GM12878 (cell line): ENCODE data around the gene RPS26. TPM values are rescaled to one million over a fixed set of nuclear protein-coding genes. Genes with fewer than 3 reads are reported as not detected.

Experiments used
- ATAC-seq: fragments of 200-7000 bp; cut with Tn5 transposase; 3 replicates; pipeline ENCODE4 v1.9.1; 2020; ENCODE audit warnings: mild to moderate bottlenecking, moderate library complexity
- BruUV-seq: library from RNA; stranded (reverse); fragments of 400-500 nt; replicated peaks from 2 replicates; lab custom pipeline; 2021; lab: Mats Ljungman, UMichigan
- CTCF ChIA-PET: fragments of 300-600 bp; sonication (Branson Sonifier 250); formaldehyde crosslinking; extraction: SDS; loops from one replicate; lab custom pipeline; 2021; ENCODE audit warnings: inconsistent platforms; lab: Yijun Ruan, JAX
- POLR2A ChIA-PET: fragments of 350-600 bp; formaldehyde crosslinking; extraction: SDS; loops from one replicate; lab custom pipeline; 2021; ENCODE audit warnings: inconsistent platforms; lab: Charles Lee
- RAD21 ChIA-PET: fragments of 300-600 bp; sonication (Branson Sonifier 250); formaldehyde crosslinking; loops from one replicate; lab custom pipeline; 2023; ENCODE audit warnings: antibody characterized with exemption; ENCODE audit not compliant: unreplicated experiment; lab: Charles Lee
- SMC1A ChIA-PET: fragments of 300-600 bp; sonication (Branson Sonifier 250); formaldehyde crosslinking; loops from one replicate; lab custom pipeline; 2023; ENCODE audit not compliant: unreplicated experiment, uncharacterized antibody; lab: Charles Lee
- DNase-seq: peaks from one replicate; pipeline ENCODE4 v3.0.0-alpha.2; 2011; ENCODE audit warnings: low read depth, low spot score
- FAIRE-seq: peaks from 3 replicates; lab custom pipeline; 2011; peaks lifted over from hg19 to GRCh38; lab: Jason Lieb, UNC
- H2AFZ ChIP-seq: 2 replicates; pipeline ENCODE4 v1.6.0; 2011; ENCODE audit warnings: low read depth, low read length, control low read depth; ENCODE audit not compliant: control insufficient read depth
- H3K27ac ChIP-seq: 2 replicates; pipeline ENCODE4 v1.5.1; 2011; ENCODE audit warnings: control low read depth; ENCODE audit not compliant: control insufficient read depth, insufficient read depth
- H3K27me3 ChIP-seq, 2 experiments: replicated peaks in 1 of 2; 2 replicates each; pipeline versions ENCODE4 v1.6.0 to v1.6.1; 2011; ENCODE audit warnings: low read length in 1 of 2; ENCODE audit not compliant: control insufficient read depth in 2 of 2, insufficient read depth in 2 of 2
- H3K36me3 ChIP-seq, 2 experiments: 2 replicates each; pipeline ENCODE4 v1.5.1; 2011; ENCODE audit warnings: low read length in 1 of 2; ENCODE audit not compliant: control insufficient read depth in 2 of 2, insufficient read depth in 2 of 2
- H3K4me1 ChIP-seq: 2 replicates; pipeline ENCODE4 v1.6.1; 2011; ENCODE audit warnings: mild to moderate bottlenecking, low read length, moderate library complexity, mixed read lengths; ENCODE audit not compliant: control insufficient read depth, insufficient read depth
- H3K4me2 ChIP-seq: 2 replicates; pipeline ENCODE4 v1.6.0; 2011; ENCODE audit warnings: control low read depth; ENCODE audit not compliant: control insufficient read depth, insufficient read depth
- H3K4me3 ChIP-seq: fragments of 200-600 bp; sonication (generic); 2 replicates; pipeline ENCODE4 v1.5.1; 2016
- H3K79me2 ChIP-seq: 2 replicates; pipeline ENCODE4 v1.6.0; 2011; ENCODE audit warnings: low read length; ENCODE audit not compliant: control insufficient read depth, insufficient read depth
- H3K9ac ChIP-seq: 2 replicates; pipeline ENCODE4 v1.8.0; 2011; ENCODE audit warnings: low read length, control low read depth, mixed read lengths; ENCODE audit not compliant: control insufficient read depth, insufficient read depth
- H3K9me3 ChIP-seq: replicated peaks from 3 replicates; pipeline ENCODE4 v1.5.1; 2011; ENCODE audit warnings: mild to moderate bottlenecking, low read length; ENCODE audit not compliant: control insufficient read depth, insufficient read depth
- H4K20me1 ChIP-seq: 2 replicates; pipeline ENCODE4 v1.6.0; 2011; ENCODE audit not compliant: control insufficient read depth, insufficient read depth
- EZH2 ChIP-seq: IDR thresholded peaks from 2 replicates; pipeline ENCODE4 v1.6.1; 2012; ENCODE audit warnings: low read depth, mild to moderate bottlenecking, control low read depth, inconsistent platforms, low read length, borderline replicate concordance; ENCODE audit not compliant: control insufficient read depth
- HDAC2 ChIP-seq: fragments of 200-600 bp; sonication (generic); IDR thresholded peaks from 2 replicates; pipeline ENCODE4 v1.6.1; 2017
- HDAC6 ChIP-seq: fragments of 200-600 bp; sonication (generic); IDR thresholded peaks from one replicate; pipeline ENCODE4 v1.8.0; 2017; ENCODE audit warnings: antibody characterized with exemption; ENCODE audit not compliant: unreplicated experiment
- NFXL1 ChIP-seq: fragments of 450-650 bp; IDR thresholded peaks from 2 replicates; pipeline ENCODE4 v1.6.1; 2017; ENCODE audit warnings: antibody characterized with exemption, mild to moderate bottlenecking, borderline replicate concordance
- NFYA ChIP-seq: IDR thresholded peaks from 2 replicates; pipeline ENCODE4 v1.6.1; 2011; ENCODE audit warnings: low read depth, mild to moderate bottlenecking, low read length, improper control_type of control experiment, borderline replicate concordance
- NFYB ChIP-seq: IDR thresholded peaks from 2 replicates; pipeline ENCODE4 v1.6.1; 2011; ENCODE audit warnings: low read depth, mild to moderate bottlenecking, low read length, improper control_type of control experiment, moderate library complexity; ENCODE audit not compliant: insufficient read depth
- POU2F2 ChIP-seq: IDR thresholded peaks from 3 replicates; pipeline ENCODE4 v1.6.1; 2011; ENCODE audit warnings: low read depth, mild to moderate bottlenecking, low read length, borderline replicate concordance
- RAD21 ChIP-seq: IDR thresholded peaks from 2 replicates; pipeline ENCODE4 v1.6.1; 2011; ENCODE audit warnings: mild to moderate bottlenecking, low read depth, low read length, moderate library complexity; ENCODE audit not compliant: insufficient read depth
- SIN3A ChIP-seq: IDR thresholded peaks from 2 replicates; pipeline ENCODE4 v1.6.1; 2012; ENCODE audit warnings: low read depth, low read length, improper control_type of control experiment
- SUPT20H ChIP-seq: IDR thresholded peaks from 2 replicates; pipeline ENCODE4 v1.6.1; 2011; ENCODE audit warnings: low read depth, mild to moderate bottlenecking, low read length, moderate library complexity, borderline replicate concordance; ENCODE audit not compliant: control insufficient read depth
- TBL1XR1 ChIP-seq: IDR thresholded peaks from 2 replicates; pipeline ENCODE4 v1.6.1; 2012; ENCODE audit warnings: low read depth, low read length, improper control_type of control experiment
- TCF12 ChIP-seq: IDR thresholded peaks from 2 replicates; pipeline ENCODE4 v1.6.1; 2011; ENCODE audit warnings: low read depth, mild to moderate bottlenecking, low read length
- WGBS: methylation state at CpG from one replicate; pipeline ENCODE4 v1.1.6; 2016; ENCODE audit warnings: low lambda C conversion rate; ENCODE audit not compliant: insufficient replicate concordance, insufficient coverage; ENCODE audit errors: missing lambda C conversion rate; 5-methylcytosine and 5-hydroxymethylcytosine counted together
- in situ Hi-C: fragments of 300-500 bp; cut with MboI; formaldehyde crosslinking; loops from 9 replicates; pipeline ENCODE4 v1.14.3; 2018; ENCODE audit warnings: mixed read lengths
- intact Hi-C: fragments of 100-400 bp; cut with micrococcal nuclease; formaldehyde crosslinking; loops from one replicate; pipeline ENCODE4 v1.14.2; 2022; ENCODE audit not compliant: unreplicated experiment
- polyA plus RNA-seq, 11 experiments: library from polyadenylated mRNA; depleted of rRNA in 4 of 11; unstranded in 6 of 11; stranded (reverse) in 5 of 11; fragments of >200 nt; fragmentation: Nextera tagmentation in 4 of 11; fragmentation: Illumina TruSeq in 1 of 11; extraction: Ambion mirVana in 4 of 11; extraction: Trizol in 1 of 11; gene quantifications; 1 replicate in 1 of 11; 2 replicates in 10 of 11; pipeline versions ENCODE4 v1.2.1 to v1.2.3, GENCODE V29; 2011 to 2016; ENCODE audit warnings: inconsistent platforms in 2 of 11, missing spikeins in 2 of 11, low read depth in 1 of 11
- total RNA-seq, 4 experiments: library from RNA; depleted of rRNA in 3 of 4; stranded (reverse); fragments of >200 nt in 3 of 4; fragmentation: Illumina TruSeq in 1 of 4; extraction: Trizol in 1 of 4; gene quantifications; 2 replicates each; pipeline versions ENCODE4 v1.2.1 to v1.2.3, GENCODE V29; 2013 to 2021
- TF ChIP-seq, protein P1 (sequence below): fragments of 450-650 bp; IDR thresholded peaks from 2 replicates; pipeline ENCODE4 v1.6.1; 2017; ENCODE audit warnings: mild to moderate bottlenecking, moderate library complexity
- TF ChIP-seq, protein P2 (sequence below): fragments of 450-650 bp; IDR thresholded peaks from 2 replicates; pipeline ENCODE4 v1.6.1; 2017; ENCODE audit warnings: antibody characterized with exemption, mild to moderate bottlenecking, moderate library complexity

Gene RPS26
- total and polyA plus RNA-seq, 10 of the 15 experiments (the other 5 are each of a cell fraction or from before 2014, with no cell fraction given) = 75.5 to 3,147 (median 881) TPM

GRCh38 chr12:55993230-55993853, 48.4 kb upstream of the RPS26 start:
- H3K9me3 ChIP-seq = no peaks in the 10 kb centered on the region
- no peak overlapping the region for H2AFZ ChIP-seq
- peaks cover 6 to 30% of the 10 kb centered on the region in 2 experiments for H3K36me3 ChIP-seq
- no peak for ATAC-seq
- SMC1A ChIA-PET = interaction anchor here (1.3 to 4.2 kb wide), 4 partner anchors 8 to 255 kb away, joined by 8 to 52 read pairs (median 13); no protein-coding TSS in a partner anchor
- no peaks in the 10 kb centered on the region for H3K27me3 ChIP-seq
- no peak for DNase-seq
- RAD21 ChIA-PET = interaction anchor here (4.8 kb wide), 1 partner anchor 36 kb away, joined by 44 read pairs; no protein-coding TSS in a partner anchor
- TF ChIP-seq HDAC6 = no peak
- no peak for TF ChIP-seq NFXL1
- no peak for TF ChIP-seq NFYA
- no peak for TF ChIP-seq EZH2
- no peak for TF ChIP-seq SIN3A
- no peak for TF ChIP-seq POU2F2
- no peak for TF ChIP-seq TBL1XR1
- no peak for TF ChIP-seq NFYB
- TF ChIP-seq TCF12 = no peak
- TF ChIP-seq, protein P1, sequence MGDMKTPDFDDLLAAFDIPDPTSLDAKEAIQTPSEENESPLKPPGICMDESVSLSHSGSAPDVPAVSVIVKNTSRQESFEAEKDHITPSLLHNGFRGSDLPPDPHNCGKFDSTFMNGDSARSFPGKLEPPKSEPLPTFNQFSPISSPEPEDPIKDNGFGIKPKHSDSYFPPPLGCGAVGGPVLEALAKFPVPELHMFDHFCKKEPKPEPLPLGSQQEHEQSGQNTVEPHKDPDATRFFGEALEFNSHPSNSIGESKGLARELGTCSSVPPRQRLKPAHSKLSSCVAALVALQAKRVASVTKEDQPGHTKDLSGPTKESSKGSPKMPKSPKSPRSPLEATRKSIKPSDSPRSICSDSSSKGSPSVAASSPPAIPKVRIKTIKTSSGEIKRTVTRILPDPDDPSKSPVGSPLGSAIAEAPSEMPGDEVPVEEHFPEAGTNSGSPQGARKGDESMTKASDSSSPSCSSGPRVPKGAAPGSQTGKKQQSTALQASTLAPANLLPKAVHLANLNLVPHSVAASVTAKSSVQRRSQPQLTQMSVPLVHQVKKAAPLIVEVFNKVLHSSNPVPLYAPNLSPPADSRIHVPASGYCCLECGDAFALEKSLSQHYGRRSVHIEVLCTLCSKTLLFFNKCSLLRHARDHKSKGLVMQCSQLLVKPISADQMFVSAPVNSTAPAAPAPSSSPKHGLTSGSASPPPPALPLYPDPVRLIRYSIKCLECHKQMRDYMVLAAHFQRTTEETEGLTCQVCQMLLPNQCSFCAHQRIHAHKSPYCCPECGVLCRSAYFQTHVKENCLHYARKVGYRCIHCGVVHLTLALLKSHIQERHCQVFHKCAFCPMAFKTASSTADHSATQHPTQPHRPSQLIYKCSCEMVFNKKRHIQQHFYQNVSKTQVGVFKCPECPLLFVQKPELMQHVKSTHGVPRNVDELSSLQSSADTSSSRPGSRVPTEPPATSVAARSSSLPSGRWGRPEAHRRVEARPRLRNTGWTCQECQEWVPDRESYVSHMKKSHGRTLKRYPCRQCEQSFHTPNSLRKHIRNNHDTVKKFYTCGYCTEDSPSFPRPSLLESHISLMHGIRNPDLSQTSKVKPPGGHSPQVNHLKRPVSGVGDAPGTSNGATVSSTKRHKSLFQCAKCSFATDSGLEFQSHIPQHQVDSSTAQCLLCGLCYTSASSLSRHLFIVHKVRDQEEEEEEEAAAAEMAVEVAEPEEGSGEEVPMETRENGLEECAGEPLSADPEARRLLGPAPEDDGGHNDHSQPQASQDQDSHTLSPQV = no peak
- no peak for TF ChIP-seq SUPT20H
- TF ChIP-seq HDAC2 = no peak
- no peak for TF ChIP-seq RAD21
- TF ChIP-seq, protein P2, sequence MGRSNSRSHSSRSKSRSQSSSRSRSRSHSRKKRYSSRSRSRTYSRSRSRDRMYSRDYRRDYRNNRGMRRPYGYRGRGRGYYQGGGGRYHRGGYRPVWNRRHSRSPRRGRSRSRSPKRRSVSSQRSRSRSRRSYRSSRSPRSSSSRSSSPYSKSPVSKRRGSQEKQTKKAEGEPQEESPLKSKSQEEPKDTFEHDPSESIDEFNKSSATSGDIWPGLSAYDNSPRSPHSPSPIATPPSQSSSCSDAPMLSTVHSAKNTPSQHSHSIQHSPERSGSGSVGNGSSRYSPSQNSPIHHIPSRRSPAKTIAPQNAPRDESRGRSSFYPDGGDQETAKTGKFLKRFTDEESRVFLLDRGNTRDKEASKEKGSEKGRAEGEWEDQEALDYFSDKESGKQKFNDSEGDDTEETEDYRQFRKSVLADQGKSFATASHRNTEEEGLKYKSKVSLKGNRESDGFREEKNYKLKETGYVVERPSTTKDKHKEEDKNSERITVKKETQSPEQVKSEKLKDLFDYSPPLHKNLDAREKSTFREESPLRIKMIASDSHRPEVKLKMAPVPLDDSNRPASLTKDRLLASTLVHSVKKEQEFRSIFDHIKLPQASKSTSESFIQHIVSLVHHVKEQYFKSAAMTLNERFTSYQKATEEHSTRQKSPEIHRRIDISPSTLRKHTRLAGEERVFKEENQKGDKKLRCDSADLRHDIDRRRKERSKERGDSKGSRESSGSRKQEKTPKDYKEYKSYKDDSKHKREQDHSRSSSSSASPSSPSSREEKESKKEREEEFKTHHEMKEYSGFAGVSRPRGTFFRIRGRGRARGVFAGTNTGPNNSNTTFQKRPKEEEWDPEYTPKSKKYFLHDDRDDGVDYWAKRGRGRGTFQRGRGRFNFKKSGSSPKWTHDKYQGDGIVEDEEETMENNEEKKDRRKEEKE = no peak
- BruUV-seq = TSS peak; percentile 44
- no peak overlapping the region for H3K27ac ChIP-seq
- H3K4me3 ChIP-seq = no peak overlapping the region
- FAIRE-seq = no peak
- POLR2A ChIA-PET = interaction anchor here (0.7 kb wide), 1 partner anchor 164 kb away, joined by 4 read pairs; the partner anchor contains the start of gene DNAJC14
- no peaks in the 10 kb centered on the region for H3K79me2 ChIP-seq
- H3K4me2 ChIP-seq = no peak overlapping the region
- peaks cover 3% of the 10 kb centered on the region; the same call in 1 of the 2 replicates for H3K4me1 ChIP-seq
- no peaks in the 10 kb centered on the region for H4K20me1 ChIP-seq
- intact Hi-C loops (no loop called here), in situ Hi-C loops (no loop called here)
- H3K9ac ChIP-seq = no peak overlapping the region
- CTCF ChIA-PET = interaction anchor here (0.9 to 1.7 kb wide), 4 partner anchors 9 to 63 kb away, joined by 3 to 9 read pairs (median 4); no protein-coding TSS in a partner anchor
- WGBS = 97% methylated on average over 4 of the region's 4 CpGs
